ENCODE results near the gene GALR3.
A peak's percentile ranks its signal among the peaks of the same experiment; 100 is the strongest.
"Not testable (repeated sequence)": the region's sequence is repeated elsewhere in the genome, so short reads cannot be mapped to it uniquely, and the experiment has no call there.

Gene GALR3, protein sequence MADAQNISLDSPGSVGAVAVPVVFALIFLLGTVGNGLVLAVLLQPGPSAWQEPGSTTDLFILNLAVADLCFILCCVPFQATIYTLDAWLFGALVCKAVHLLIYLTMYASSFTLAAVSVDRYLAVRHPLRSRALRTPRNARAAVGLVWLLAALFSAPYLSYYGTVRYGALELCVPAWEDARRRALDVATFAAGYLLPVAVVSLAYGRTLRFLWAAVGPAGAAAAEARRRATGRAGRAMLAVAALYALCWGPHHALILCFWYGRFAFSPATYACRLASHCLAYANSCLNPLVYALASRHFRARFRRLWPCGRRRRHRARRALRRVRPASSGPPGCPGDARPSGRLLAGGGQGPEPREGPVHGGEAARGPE

DNA sequence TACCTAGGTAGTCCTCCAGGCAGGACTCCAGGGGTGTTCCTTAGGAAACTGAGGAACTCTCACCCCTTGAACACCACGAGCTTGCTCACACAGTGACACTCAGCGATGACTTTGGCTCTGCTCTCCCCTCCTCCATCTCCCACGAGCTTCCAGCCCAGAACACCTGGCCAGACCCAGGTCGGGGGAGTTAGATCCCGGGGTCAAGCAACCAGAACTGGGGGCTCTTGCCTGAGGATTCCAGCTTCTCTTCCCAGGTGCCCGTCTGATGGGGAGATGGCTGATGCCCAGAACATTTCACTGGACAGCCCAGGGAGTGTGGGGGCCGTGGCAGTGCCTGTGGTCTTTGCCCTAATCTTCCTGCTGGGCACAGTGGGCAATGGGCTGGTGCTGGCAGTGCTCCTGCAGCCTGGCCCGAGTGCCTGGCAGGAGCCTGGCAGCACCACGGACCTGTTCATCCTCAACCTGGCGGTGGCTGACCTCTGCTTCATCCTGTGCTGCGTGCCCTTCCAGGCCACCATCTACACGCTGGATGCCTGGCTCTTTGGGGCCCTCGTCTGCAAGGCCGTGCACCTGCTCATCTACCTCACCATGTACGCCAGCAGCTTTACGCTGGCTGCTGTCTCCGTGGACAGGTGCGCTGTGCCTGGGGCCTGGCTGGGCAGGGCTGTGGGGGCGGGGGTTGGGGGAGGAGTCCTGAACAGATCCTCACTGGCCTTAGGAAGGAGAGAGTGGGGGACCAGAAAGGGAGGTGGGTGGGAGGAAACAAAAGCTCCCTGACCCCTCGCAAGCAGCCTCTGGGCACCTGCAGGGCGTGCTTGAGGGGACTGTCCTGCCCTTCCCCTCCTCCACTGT, at the start of gene GALR3:
Gene GALR3 (plus strand): TSS at position 249 of the 852 bp plus-strand sequence. CDS start 25 bp downstream, at position 274.
- DNase-seq (ENCODE audit: low spot score) = no peak

DNA sequence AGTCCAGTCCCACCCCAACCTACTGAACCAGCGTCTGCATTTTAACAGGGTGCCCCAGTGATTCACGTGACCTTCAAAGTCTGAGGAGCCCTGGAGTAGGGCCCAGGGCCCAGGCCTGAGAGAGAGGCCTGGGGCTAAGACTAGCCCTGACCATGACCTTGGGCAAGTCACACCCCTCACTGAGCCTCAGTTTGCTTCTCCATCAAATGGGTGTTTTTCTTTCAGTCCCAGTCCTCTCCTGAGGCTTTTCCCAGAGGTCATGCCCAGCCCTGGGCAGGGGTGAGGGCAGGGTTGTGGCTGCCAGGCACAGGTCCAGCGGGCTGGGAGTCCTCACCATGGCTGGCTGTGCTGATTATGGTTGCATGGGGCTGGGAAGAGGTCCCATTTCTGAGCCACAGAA, 48.5 kb upstream of the GALR3 start:
- DNase-seq (ENCODE audit: low spot score) = no peak

DNA sequence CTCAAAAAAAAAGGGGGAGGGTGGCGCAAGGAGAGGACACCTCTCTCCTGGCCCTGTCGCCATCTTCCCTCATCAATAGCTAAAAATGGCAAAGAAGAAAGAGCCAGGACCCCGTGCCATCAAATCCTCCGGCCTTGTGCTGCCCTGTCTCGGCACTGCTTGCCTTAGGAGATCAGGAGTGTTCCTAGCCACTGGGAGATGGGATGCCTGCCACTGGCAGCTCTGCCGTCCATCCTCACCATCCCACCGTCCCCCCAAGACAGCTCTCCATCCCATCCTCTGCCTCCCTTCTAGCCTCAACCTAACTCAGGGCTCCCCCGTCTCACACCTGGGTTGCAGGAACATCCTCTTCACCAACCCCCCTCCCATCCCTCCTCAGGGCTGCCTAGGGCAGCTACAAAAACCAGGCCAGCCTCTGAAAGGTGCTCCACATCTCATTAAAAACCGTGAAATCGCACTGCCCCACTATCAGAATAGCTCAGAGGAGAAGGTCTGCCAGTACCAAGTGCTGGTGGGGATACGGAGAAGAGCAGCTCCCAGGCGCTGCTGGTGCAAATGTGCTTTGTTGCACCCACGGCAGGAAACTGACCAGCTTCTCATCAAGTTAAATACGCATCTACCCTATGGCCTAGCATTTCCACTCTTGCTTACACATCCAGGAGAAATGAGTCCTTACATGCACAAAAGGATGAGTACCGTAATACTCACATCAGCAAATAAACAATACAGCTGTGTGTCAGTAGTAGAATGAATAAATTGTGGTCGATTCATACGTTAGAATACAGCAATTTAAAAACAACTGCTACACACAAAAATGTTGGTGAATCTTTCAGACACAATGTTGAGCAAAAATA, 47.2 kb upstream of the GALR3 start:
- peak; percentile 31 for DNase-seq (ENCODE audit: low spot score)

DNA sequence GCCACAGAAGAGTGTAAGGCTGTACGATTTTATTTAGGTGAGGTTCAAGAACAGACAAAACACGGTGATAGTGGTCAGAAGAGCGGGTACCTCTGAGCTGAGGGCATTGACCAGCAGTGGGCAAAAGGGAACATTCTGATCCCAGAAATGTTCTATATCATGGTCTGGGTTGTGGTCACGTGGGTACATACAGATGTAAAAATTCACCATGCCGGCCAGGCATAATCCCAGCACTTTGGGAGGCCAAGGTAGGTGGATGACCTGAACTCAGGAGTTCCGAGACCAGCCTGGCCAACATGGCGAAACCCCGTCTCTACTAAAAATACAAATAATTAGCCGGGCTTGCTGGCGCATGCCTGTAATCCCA, 46.6 kb upstream of the GALR3 start:
- no peak for DNase-seq (ENCODE audit: low spot score)

DNA sequence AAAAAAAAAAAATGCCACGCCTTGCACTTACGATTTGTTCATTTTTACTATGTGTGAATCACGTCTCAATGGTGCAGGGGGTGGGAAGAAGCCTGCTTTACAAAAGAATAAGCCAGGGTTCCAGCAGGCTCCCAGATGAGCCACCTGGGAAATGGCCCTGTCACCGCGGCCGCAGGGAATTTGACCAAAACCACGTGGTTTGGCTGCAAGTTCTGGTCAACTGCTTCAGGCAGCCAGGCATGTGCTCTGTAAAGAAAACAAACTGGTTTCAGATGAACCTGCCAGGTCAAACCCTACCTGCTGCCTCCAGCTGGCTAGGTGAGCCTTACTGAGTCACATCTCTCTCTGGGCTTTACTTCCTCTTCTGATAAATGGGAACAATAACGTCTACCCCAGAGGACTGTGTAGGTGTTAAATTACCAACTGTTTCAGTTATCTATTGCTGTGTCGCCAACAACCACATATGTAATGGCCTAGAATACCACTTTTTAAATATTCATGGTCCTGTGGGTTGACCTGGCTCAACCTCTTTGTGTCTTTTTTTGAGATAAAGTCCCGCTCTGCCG, 46.0 kb upstream of the GALR3 start:
- peak; percentile 99 for DNase-seq (ENCODE audit: low spot score)

DNA sequence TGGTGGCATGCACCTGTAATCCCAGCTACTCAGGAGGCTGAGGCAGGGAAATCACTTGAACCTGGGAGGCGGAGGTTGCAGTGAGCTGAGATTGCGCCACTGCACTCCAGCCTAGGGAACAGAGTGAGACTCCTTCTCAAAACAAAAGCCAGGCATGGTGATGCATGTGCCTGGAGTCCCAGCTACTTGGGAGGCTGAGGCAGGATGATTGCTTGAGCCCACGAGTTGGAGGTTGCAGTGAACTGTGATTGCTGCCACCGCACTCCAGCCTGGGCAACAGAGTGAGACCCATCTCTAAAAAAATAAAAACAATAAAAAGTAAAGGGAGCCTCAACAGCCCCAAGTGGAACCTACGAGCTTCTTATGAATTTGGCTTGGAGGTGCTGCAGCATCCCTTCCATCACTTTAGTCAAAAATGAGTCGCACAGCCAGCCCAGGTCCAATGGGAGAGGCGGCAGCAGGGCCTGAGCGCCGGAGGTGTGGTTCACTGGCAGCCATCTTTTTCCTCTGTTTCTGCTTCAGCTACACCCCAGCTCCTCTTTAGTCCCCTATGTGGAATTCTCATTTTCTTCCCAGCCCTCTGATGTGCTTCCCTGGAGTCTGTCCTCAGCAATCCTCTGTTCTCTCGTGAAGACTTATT, 44.7 kb upstream of the GALR3 start:
- no peak for DNase-seq (ENCODE audit: low spot score)

DNA sequence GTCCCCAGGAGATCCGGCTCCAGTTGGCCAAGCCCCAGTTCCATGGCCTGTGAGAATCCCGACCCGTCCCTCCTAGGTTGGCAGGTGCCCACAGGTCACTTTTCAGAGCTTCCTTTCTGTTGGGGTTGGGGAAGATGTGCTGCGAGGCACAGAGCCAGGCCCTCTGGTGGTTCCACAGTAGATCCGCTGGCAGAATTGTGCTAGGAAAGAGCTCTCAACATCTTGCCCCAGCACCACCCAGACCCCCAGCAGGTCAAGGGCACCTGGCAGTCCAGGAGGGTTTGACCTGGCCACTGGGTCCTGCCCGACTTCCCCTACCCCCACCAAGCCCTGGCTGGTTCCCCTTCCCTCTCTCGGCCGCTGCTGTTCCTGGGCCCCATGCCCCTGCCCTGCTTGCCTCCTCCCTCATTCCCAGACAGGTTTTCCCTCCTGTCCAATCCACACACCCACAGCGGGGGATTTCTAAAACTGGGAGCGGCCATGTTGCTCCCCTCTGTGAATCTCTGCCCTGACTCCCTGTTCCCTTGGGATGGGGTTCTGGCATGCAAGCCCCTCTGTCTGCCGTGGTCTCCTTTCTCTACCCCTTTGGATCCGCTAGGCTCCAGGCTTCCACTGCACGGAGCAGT, 41.6 kb upstream of the GALR3 start:
- DNase-seq (ENCODE audit: low spot score) = no peak

DNA sequence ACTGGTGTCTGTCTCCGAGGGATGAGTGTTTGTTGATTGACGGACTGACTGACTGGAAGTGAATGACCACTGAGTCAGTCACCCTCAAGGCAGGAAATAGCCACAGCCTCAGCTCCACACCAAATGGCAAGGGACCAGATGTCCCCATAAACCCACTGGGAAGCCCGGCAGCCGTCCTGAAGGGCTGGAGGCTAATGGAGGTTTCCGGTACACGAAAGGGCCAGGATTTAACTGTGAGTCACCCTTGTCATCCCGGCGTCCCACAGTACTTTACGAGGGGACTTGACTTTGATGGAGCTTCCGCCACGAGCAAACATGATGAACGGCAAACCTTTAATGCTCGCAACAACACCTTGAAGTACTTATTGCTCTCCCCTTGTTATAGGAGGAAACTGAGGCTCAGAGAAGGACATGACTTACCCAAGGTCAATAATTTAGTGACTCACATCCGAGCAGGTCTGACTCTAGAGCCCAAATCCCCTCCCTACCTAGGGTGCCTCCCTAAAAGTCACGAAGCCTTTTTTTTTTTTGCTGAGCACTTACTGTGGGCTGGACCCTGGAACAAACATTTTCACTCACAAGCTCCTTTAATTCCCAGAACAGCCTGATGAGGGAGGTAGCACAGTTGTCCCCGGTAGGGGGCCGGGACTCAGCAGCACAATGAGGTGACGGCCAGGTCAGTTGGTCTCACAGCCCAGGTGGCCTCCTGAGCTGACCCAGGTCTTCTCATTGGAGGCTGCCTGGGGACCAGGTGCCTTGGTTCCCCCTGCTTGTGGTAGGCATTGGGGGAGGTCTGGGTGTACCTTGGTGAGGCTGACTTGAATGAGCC, 40.6 kb upstream of the GALR3 start:
- peak; percentile 19 for DNase-seq (ENCODE audit: low spot score)

DNA sequence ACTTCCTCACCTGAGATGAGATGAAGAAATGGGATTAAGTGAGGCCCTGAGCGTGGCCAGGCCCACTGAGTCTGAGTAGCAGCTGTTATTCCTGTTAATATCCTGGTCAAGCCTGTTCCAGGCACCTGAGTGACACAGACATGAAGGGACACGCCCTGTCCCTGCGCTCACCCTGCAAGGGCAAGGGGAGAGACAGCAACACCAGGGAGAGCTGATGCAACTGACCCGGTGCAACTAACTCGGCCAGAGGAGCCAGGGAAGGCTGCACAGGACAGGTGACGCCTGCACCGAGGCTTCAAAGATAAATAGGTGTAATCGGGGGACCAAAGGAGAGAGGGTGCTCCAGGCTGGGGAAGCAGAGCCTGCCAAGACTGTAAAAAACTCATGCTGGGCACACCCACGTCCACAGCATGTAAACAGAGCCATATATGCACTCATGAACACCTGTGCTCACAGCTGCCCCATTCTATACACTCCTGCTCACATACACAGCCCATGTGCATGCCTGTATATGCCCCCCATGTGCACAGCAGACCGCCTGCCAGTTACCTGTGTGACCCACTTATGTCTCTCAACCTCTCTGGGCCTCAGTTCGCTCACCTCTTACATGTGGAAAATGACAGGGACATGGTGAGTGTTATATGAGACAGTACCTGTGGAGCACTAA, 38.2 kb upstream of the GALR3 start:
- peak; percentile 50 for DNase-seq (ENCODE audit: low spot score)

DNA sequence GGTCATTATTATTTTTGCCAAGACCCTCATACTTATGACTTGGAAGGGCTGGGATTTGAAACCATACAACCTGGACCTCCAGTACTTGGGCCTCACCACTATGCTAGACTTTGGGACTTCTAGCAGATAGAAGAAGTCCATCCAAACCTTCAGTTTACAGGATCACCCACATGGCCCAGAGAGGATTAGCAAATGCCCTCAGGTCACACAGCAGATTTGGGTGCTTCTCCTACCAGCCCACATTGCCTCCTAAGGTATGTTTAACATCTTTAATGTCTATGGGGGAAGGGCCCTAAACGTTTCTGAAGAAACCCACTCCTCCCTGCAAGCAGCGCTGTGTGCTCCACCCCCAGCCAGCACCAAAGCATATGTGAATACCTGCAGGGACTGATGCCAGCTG, 32.9 kb upstream of the GALR3 start:
- DNase-seq (ENCODE audit: low spot score) = no peak

DNA sequence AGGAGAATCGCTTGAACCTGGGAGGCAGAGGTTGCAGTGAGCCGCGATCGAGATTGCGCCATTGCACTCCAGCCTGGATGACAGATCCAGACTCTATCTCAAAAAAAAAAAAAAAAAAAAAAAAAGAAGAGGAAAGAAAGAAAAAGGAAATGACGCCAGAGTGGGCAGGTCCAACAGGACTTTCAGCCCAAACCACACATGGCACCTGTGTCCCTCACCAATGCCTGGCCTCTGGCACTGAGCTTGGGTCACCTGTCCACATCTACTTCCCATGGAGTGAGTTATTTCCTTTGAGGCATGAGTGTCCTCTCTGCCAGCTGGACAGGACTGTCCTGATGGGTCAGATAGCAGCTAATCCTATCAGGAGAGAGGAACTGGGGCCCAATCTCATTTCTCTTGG, 30.7 kb upstream of the GALR3 start:
- DNase-seq (ENCODE audit: low spot score) = no peak

DNA sequence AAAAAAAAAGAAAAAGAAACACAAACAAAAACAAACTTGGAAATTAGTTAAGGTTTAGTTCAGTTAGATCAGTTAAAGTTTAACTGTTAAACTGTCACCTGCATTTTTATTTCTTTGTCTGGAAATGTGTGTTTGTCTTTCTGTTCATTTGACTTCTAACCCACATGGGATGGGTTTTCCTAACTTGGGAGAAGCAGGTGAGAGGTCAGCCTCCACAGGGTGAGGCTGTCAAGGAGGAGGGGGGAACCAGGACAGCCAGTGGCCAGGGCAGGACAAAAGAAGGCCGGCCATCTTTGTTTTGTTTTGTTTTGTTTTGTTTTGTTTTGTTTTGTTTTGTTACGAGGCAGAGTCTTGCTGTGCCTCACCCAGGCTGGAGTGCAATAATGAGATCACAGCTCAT, 28.8 kb upstream of the GALR3 start:
- no peak for DNase-seq (ENCODE audit: low spot score)

DNA sequence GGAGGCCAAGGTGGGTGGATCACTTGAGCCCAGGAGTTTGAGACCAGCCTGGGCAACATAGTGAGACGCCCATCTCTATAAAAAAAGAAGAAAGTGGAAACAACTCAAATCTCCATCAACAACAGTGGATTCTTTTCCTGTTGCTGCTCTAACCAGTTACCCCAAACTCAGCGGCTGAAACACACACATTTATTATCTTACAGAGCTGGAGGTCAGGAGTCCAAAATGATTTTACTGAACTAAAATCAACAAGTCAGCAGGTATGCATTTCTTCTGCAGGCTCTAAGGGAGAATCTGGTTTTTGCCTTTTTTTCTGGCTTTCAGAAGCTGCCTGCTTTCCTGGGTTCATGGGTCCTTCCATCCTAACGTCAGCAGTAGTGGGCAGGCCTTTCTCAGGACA, 27.1 kb upstream of the GALR3 start:
- no peak for DNase-seq (ENCODE audit: low spot score)

DNA sequence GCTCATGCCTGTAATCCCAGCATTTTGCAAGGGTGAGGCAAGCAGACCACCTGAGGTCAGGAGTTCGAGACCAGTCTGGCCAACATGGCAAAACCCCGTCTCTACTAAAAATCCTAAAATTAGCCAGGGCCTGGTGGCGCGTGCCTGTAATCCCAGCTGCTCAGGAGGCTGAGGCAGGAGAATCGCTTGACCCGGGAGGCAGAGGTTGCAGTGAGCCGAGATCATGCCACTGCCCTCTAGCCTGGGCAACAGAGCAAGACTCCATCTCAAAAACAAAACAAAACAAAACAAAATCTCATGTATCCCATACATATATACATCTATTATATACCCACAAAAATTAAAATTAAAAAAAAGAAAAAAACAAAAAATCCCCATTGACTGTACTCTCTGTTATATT, 25.9 kb upstream of the GALR3 start:
- not testable (repeated sequence) for DNase-seq (ENCODE audit: low spot score)

DNA sequence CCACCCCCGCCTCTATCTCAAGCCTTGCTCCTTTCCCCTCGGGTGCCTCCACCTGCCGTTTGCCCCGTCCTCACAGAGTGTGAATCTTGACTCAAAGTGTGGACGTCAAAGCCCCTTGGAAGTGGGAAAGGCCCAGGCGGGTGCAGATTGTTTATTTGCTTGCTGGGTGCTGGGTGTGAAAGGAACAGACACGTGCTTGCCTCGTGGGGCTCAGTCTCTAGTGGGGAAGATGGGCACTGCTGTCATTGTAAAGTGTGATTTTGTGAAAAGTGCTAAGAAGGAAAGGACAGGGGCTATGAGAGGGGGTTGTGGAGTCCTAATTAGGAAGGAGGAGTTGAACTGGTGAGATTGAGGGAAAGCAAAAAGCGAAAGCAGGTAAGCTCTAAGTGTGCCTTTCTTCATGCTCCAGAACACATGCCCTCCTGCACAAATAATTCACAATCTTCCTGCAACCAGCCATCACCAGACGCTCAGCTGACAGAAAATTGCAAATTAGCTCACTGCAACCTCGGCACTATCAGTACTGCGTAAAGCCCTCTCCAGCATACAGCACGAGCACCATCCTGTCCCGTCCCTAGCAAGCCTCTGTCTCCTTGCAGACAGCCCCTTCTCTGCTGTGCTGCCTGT, 25.2 kb upstream of the GALR3 start:
- DNase-seq (ENCODE audit: low spot score) = no peak

DNA sequence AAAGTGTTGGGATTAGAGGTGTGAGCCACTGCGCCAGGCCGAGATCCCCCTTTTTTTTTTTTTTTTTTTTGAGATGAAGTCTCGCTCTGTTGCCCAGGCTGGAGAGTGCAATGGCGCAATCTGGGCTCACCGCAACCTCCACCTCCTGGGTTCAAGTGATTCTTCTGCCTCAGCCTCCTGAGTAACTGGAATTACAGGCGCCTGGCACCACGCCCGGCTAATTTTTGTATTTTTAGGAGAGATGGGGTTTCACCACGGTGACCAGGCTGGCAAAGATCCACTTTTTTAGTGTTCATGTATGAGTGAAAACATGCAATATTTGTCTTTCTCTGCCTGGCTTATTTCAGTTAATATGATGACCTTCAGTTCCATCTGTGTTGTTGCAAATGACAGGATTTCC, 23.2 kb upstream of the GALR3 start:
- DNase-seq (ENCODE audit: low spot score) = not testable (repeated sequence)

DNA sequence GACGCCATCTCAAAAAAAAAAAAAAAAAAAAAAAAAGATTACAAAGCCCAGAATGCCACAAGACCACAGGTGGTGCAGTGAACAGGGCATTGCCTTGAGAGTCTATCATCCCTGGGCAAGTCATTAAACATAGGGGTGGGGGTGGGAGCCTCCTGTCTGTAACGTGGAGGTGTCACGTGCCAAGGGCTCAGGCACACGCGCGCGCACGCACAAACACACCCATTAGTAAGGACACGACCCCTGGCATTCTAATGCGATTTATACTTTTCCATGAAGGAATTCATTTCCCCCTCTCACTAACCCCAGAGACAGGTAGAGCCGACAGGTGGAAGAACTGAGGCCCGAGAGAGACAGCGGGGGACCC, 21.3 kb upstream of the GALR3 start:
- DNase-seq (ENCODE audit: low spot score) = no peak

DNA sequence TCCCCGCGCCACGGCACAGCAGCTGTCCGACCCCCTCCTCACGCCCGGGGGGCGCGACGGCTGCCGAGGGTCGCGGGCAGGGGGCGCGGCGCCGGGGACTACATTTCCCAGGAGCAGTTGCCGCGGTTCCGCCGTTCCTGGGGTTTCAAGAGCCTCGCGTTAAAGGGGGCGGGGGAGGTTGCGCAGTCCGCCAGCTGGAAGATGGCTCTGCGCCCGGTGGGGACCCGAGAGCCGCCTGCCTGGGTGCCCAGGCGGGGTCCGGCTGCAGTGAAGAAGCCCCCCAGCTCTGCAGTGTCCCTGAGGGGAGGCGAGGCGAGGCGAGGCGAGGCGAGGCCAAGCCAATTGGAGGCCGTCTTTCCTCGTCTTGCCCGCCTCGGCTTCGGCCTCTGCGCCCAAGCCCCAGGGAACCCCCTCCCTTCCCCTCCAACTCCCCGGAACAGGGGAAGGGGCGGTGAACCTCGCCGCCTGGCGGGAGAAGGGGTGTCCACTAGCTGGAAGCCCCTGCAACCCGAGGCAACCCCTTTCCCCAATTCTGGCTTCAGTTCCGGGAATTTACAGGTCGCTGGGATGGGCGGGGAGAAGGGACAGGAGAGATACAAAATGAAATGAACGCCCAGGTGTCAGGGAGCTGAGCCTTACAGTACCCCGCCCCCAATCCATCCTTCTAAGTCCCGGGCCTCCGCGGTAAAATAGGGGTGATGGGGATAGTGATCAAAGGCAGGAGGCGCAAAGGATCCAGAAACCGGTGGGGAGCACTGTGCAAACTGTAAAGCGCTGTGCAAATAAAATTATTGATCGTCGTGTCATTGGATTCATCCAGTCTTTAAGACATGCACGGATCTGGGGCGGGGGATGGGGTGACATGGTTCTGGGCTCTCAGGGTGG, 20.6 kb upstream of the GALR3 start:
- DNase-seq (ENCODE audit: low spot score) = peak; percentile 31

All from kidney tubule cell (primary cell).